Epithelial cell of esophagus (primary cell): ENCODE measurements around the gene FUT7.

Experiments
- DNase-seq: peaks from one replicate; pipeline ENCODE4 v3.0.0; 2010; ENCODE audit warnings: low read depth
- H3K4me3 ChIP-seq: 2 replicates; pipeline ENCODE4 v1.5.1; 2011; ENCODE audit warnings: mild to moderate bottlenecking, low read length, control low read depth
- TF ChIP-seq, protein P1 (sequence below): IDR thresholded peaks from 2 replicates; pipeline ENCODE4 v1.5.1; 2011; ENCODE audit warnings: low read depth, mild to moderate bottlenecking, low read length, control low read depth, inconsistent platforms; ENCODE audit not compliant: insufficient read depth; ENCODE audit errors: missing control alignments

FUT7 gene

DNA sequence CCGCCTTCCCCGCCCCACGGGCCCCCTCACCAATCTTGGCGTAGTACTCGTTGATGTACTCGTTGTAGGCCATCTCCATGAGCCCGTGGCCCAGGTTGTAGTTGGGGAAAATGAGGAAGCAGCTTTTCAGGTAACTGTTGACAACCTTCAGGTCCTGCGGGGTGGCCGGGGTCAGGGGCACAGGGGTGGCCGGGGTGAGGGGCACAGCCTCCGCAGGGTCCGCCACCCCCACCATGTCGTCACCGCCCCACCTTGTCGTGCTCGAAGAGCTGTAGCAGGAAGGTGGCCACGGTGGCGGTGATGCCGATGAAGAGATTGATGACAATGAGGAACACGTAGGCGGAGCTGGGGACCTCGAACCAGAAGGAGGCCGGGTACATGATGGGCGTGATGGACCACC, 20.7 kb downstream of the FUT7 start:
- no peak overlapping the region for H3K4me3 ChIP-seq
- TF ChIP-seq, protein P1, sequence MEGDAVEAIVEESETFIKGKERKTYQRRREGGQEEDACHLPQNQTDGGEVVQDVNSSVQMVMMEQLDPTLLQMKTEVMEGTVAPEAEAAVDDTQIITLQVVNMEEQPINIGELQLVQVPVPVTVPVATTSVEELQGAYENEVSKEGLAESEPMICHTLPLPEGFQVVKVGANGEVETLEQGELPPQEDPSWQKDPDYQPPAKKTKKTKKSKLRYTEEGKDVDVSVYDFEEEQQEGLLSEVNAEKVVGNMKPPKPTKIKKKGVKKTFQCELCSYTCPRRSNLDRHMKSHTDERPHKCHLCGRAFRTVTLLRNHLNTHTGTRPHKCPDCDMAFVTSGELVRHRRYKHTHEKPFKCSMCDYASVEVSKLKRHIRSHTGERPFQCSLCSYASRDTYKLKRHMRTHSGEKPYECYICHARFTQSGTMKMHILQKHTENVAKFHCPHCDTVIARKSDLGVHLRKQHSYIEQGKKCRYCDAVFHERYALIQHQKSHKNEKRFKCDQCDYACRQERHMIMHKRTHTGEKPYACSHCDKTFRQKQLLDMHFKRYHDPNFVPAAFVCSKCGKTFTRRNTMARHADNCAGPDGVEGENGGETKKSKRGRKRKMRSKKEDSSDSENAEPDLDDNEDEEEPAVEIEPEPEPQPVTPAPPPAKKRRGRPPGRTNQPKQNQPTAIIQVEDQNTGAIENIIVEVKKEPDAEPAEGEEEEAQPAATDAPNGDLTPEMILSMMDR, result no peak
- DNase-seq, result no peak

DNA sequence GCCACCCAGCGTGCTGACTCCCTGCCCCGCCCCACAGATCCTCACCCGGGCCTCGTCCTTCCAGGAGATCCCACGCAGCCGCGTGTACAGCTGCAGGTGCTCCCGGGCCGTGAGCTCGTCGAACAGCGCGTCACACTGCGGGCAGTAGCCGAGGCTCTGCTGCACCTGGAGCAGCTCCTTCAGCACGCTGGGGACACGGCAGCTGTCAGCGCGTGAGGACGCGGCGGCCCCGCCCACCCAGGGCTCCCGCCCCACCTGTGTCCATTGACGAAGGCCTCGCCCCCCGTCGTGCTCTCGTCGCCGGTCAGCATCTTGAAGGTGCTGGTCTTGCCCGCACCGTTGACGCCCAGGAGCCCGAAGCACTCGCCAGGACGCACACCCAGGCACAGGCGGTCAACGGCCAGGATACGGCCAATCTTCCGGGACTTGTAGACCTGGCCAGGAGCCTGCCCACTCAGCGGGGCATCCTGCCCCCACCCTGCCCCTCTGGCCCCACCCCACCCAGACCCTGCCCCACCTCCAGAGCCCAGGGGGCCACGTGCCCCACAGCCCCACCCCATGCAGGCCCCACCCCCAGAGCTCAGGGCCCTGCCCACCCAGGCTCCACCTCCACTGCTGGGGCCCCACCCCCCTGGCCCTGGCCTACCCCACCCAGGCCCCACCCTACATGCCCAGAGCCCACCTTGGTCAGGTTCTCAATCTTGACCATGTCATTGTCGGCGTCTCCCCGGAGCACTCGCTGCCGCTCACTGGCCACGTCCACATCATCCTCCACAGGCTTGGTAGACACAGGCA, 21.8 kb downstream of the FUT7 start:
- TF ChIP-seq, protein P1, result no peak
- DNase-seq, result no peak
- H3K4me3 ChIP-seq, result no peak overlapping the region

DNA sequence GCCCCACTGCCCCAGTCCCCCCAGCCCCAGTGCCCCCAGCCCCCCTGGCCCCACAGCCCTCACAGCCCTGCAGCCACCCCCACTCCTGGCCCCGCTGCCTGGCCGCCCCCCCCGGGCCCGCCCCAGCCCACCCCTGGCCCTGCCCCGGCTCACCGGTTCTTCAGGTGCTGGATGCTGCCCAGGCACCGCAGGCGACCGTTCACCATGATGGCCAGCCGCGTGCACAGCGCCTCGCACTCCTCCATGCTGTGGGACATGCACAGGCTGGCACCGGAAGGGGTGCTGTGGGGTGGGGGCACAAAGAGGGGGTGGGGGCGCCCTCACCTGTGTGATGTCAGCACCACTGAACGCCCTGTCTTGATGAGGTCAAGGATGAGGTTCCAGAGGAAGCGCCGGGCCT, 22.7 kb downstream of the FUT7 start:
- no peak for DNase-seq
- TF ChIP-seq, protein P1, result no peak
- no peak overlapping the region for H3K4me3 ChIP-seq

DNA sequence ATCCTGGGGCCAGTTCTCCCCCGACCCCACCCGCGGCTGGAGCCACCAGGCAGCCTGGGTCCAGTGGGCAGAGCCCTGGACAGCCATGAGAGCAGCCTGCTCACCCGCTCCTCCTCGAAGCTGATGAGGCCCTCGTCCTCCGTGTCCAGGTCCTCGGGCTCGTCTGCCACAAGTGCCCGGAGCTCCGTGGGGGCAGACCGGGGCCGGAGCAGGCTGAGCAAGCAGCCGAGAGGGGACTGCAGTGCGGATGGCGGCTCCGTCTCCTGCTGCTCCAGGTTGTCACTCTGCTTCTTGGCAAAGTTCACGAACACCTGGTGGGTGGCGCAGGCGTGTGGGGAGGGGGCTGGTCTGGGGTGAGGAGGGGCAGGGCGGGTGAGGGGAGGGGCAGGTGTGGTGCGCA, 23.6 kb downstream of the FUT7 start:
- no peak overlapping the region for H3K4me3 ChIP-seq
- TF ChIP-seq, protein P1, result no peak
- DNase-seq, result no peak

DNA sequence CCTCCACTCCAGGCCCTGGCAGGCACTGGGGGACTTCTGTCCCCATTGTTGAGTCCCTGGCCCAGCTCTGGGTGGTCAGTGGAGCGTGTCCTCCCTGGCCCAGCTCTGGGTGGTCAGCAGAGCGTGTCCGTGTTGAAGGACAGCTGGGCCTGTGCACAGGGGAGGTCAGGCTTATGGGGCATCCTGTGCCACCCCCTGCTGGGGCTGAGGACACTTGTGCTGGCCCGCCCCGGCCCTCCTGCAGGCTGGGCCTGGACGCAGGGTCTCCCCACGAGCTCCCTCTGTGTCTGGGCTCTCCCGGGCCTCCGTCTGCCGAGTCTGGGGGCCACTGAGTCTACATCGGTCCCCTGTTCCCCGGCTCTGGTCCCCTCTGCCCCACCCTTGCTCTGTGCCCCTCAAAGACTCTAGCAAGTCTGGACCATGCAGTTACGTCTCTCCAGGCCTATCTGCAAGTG, 24.0 kb downstream of the FUT7 start:
- TF ChIP-seq, protein P1, result no peak
- no peak for DNase-seq
- H3K4me3 ChIP-seq, result no peak overlapping the region

DNA sequence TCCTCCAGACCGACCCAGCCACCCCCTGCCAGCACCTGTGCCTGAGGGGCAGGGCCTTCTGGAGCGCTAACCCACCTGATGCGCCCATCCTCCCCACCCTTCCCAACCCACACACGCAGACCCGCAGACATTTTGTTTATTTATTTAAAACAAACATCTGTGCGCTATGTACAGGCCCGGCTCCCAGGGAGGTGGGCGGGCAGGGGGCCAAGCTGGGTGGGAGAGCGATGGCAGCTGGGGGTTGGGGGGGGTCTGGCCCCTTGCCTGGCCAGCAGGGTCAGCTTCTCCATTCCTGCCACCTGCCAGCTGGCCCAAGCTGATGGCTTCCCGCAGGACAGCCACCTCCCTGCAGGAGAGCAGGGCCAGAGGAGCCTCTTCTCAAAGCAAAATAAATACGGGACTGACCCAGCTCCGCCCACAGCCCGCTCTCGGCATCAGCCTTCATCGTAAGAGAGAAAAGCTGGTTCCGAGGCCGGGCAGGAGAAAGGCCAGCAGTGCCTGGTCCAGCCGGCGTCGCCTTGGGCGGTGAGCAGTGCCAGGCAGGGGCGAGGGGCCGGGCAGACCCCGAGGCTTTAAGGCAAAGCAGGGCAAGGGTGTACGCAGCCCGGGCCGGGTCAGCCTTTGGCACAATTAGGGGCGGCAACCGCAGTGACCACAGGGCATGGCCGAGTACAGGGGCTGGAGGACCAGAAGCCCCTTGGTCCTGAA, 24.6 kb downstream of the FUT7 start:
- no peak for DNase-seq
- TF ChIP-seq, protein P1, result no peak
- no peak overlapping the region for H3K4me3 ChIP-seq
